Measurements from ENCODE around the gene BUD23. TPM values are rescaled to one million over a fixed set of nuclear protein-coding genes. Genes with fewer than 3 reads are reported as not detected.
A peak's percentile ranks its signal among the peaks of the same experiment; 100 is the strongest.

Gene BUD23
- total and polyA plus RNA-seq, 9 of the 15 experiments (the other 6 are each of a cell fraction or from before 2014, with no cell fraction given), result 79.5 to 270 (median 150) TPM

DNA sequence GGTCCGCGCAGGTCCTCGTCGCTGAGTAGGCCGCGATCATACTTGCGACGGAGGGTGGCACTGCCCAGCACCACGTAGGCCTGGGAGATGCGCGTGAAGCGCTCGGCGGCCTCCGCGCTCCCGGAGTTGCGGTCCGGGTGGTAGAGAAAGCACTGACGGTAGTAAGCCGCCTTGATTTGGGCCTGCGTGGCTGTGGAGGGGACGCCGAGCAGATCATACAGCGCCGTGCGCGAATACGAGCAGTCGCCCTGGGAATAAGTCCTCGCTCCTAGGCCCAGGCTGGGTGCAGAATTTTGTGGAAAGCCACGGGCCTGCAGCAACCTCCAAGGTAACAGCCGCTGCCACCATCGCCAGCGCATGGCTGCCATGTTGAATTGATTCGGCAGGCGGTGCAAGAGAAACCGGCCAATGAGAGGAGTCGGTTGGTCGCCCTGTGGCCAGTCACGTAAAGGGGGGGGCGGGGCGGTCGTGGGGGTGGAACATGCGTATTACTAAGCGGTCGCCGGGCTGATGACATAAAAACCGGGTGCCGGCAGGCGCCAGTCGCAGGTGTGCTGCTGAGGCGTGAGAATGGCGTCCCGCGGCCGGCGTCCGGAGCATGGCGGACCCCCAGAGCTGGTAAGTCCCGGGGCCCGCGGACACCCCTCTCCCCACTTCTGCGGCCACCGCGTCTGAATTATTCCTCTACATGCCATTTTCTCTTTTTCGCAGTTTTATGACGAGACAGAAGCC lies at the start of gene BUD23, which contains the start of gene DNAJC30 (continued):
- TF ChIP-seq ETS2 (tag; IDR thresholded peaks at IDR 0.05; ENCODE audit: borderline replicate concordance, poor library complexity, severe bottlenecking), result no peak
- no peak for TF ChIP-seq ZNF143 (CRISPR knock-in tag; IDR thresholded peaks at IDR 0.05)
- TF ChIP-seq STAT6 (CRISPR knock-in tag; IDR thresholded peaks at IDR 0.05), result no peak
- TF ChIP-seq RBM15 (IDR thresholded peaks at IDR 0.05; ENCODE audit: insufficient read depth, low read length), result no peak
- no peak for TF ChIP-seq ZKSCAN8 (CRISPR knock-in tag; IDR thresholded peaks at IDR 0.05)
- TF ChIP-seq CBX8 (IDR thresholded peaks at IDR 0.05; ENCODE audit: borderline replicate concordance, extremely low read depth, low read depth, low read length, poor library complexity, severe bottlenecking), result no peak
- no peak for TF ChIP-seq MTA2 (IDR thresholded peaks at IDR 0.05; ENCODE audit: low read depth)
- no peak; the same call in 1 of the 2 replicates for TF ChIP-seq HEY1 (CRISPR knock-in tag; IDR thresholded peaks at IDR 0.05; ENCODE audit: borderline replicate concordance)
- TF ChIP-seq ETV6 (IDR thresholded peaks at IDR 0.05; ENCODE audit: borderline replicate concordance in 1 of 2, low read depth in 2 of 2, low read length in 1 of 2), result no peak
- TF ChIP-seq ETV6 (CRISPR knock-in tag; IDR thresholded peaks at IDR 0.05; ENCODE audit: borderline replicate concordance), result no peak
- peak; percentile 68 for TF ChIP-seq SAP30 (IDR thresholded peaks at IDR 0.05; ENCODE audit: borderline replicate concordance, insufficient read depth, low read depth, low read length, poor library complexity, severe bottlenecking)
- TF ChIP-seq SREBF2 (CRISPR knock-in tag; IDR thresholded peaks at IDR 0.05), result no peak
- TF ChIP-seq GTF2A2 (tag; IDR thresholded peaks at IDR 0.05), result 0 out of 2 replicates have a peak, but pooled peaks have one; percentile 8
- no peak for TF ChIP-seq WHSC1 (IDR thresholded peaks at IDR 0.05; ENCODE audit: low read length)
- TF ChIP-seq MAFG (tag; conservative IDR thresholded peaks at IDR 0.05), result no peak
- no peak for TF ChIP-seq CREBBP (IDR thresholded peaks at IDR 0.05; ENCODE audit: low read depth, low read length)
- TF ChIP-seq TRIM25 (IDR thresholded peaks at IDR 0.05; ENCODE audit: borderline replicate concordance), result no peak
- peak; percentile 62 for TF ChIP-seq RBM25 (IDR thresholded peaks at IDR 0.05; ENCODE audit: low read depth, low read length, severe bottlenecking)
- no peak for TF ChIP-seq ZFP36 (IDR thresholded peaks at IDR 0.05; ENCODE audit: low read depth, low read length, partially characterized antibody)
- TF ChIP-seq ZNF121 (CRISPR knock-in tag; conservative IDR thresholded peaks at IDR 0.05), result no peak
- peak; percentile 94 for TF ChIP-seq ZNF740 (CRISPR knock-in tag; IDR thresholded peaks at IDR 0.05)
- TF ChIP-seq ZNF740 (tag; IDR thresholded peaks at IDR 0.05), result peak in 1 of 2 experiments; percentile 87; a peak in 2 of 4 replicates
